GM06990 (cell line): ENCODE data around the gene GUCA1A.
"Not testable (repeated sequence)": the region's sequence is repeated elsewhere in the genome, so short reads cannot be mapped to it uniquely, and the experiment has no call there.

Source experiments
- DNase-seq: peaks from one replicate; pipeline ENCODE4 v3.0.0-alpha.2; 2011; ENCODE audit not compliant: insufficient read length; ENCODE audit errors: extremely low read depth
- H3K27me3 ChIP-seq: replicated peaks from 2 replicates; pipeline ENCODE4 v1.6.0; 2011; ENCODE audit warnings: low read length; ENCODE audit not compliant: control insufficient read depth, insufficient read depth
- H3K36me3 ChIP-seq: 2 replicates; pipeline ENCODE4 v1.5.1; 2011; ENCODE audit warnings: low read length; ENCODE audit not compliant: control insufficient read depth, insufficient read depth
- H3K4me3 ChIP-seq: replicated peaks from 2 replicates; pipeline ENCODE4 v1.5.1; 2011; ENCODE audit warnings: low read depth, mild to moderate bottlenecking, control low read depth, low read length
- TF ChIP-seq, protein P1 (sequence below): IDR thresholded peaks from 2 replicates; pipeline ENCODE4 v1.5.1; 2011; ENCODE audit warnings: low read length, control low read depth, mild to moderate bottlenecking, inconsistent platforms; ENCODE audit not compliant: insufficient read depth, poor library complexity, severe bottlenecking

GUCA1A gene

DNA sequence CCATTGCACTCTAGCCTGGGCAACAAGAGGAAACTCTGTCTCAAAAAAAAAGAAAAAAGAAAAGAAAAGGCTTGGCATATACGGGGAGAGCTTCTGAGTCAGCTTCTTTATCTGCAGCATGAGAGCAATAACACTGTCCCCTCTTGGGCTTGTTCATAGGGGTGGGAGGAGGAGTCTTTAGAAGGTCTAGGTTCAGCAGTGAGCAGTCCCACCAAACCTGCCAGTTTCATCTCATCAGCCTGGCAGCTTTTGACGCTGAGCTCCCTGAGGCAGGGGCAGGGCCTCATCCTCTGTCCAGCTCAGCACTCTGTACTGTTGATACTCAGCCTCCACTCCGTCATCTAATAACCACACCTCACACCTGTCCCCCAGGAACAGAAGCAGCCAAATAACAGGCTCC lies 25.1 kb upstream of the GUCA1A start:
- Histone ChIP-seq H3K36me3 (no peaks in the 10 kb centered on the region), H3K27me3 (no peaks in the 10 kb centered on the region; the same call in 1 of the 2 replicates), H3K4me3 (no peak overlapping the region)
- TF ChIP-seq, protein P1, sequence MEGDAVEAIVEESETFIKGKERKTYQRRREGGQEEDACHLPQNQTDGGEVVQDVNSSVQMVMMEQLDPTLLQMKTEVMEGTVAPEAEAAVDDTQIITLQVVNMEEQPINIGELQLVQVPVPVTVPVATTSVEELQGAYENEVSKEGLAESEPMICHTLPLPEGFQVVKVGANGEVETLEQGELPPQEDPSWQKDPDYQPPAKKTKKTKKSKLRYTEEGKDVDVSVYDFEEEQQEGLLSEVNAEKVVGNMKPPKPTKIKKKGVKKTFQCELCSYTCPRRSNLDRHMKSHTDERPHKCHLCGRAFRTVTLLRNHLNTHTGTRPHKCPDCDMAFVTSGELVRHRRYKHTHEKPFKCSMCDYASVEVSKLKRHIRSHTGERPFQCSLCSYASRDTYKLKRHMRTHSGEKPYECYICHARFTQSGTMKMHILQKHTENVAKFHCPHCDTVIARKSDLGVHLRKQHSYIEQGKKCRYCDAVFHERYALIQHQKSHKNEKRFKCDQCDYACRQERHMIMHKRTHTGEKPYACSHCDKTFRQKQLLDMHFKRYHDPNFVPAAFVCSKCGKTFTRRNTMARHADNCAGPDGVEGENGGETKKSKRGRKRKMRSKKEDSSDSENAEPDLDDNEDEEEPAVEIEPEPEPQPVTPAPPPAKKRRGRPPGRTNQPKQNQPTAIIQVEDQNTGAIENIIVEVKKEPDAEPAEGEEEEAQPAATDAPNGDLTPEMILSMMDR: no peak
- no peak for DNase-seq

DNA sequence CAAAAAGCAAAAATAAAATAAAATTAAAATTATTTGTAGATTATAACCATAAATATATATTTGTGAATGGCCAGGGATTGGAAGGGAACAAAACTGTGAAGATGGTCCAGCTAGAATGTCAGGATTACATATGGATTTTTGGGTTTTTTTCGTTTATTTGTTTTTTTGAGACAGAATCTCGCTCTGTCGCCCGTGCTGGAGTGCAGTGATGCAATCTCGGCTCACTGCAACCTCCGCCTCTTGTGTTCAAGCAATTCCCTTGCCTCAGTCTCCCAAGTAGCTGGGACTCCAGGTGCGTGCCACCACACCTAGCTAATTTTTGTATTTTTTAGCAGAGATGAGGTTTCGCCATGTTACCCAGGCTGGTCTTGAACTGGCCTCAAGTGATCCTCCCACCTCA lies 22.9 kb upstream of the GUCA1A start:
- Histone ChIP-seq H3K27me3 (no peaks in the 10 kb centered on the region; the same call in 1 of the 2 replicates), H3K36me3 (no peaks in the 10 kb centered on the region), H3K4me3 (no peak overlapping the region)
- no peak for DNase-seq
- TF ChIP-seq, protein P1: no peak

DNA sequence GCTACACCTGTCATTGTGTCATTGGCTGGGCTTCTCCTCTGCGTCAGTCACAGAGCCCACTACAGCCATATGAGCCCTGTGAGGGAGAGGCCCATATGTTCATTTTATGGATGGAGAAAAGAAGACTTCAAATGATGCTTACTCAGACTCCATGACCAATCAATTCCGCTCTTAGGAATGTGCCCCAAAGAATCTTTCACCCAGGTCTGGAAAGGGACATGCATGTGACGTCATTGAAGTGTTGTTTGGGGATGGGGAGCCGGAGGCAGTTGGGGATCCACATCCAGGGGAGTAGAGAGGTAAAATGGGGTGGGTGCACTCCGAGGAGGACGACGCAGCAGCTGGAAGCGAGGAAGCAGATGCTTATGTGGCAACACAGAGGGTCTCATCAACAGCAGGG lies 21.1 kb upstream of the GUCA1A start:
- TF ChIP-seq, protein P1: no peak
- no peak overlapping the region for H3K4me3 ChIP-seq
- DNase-seq: no peak

DNA sequence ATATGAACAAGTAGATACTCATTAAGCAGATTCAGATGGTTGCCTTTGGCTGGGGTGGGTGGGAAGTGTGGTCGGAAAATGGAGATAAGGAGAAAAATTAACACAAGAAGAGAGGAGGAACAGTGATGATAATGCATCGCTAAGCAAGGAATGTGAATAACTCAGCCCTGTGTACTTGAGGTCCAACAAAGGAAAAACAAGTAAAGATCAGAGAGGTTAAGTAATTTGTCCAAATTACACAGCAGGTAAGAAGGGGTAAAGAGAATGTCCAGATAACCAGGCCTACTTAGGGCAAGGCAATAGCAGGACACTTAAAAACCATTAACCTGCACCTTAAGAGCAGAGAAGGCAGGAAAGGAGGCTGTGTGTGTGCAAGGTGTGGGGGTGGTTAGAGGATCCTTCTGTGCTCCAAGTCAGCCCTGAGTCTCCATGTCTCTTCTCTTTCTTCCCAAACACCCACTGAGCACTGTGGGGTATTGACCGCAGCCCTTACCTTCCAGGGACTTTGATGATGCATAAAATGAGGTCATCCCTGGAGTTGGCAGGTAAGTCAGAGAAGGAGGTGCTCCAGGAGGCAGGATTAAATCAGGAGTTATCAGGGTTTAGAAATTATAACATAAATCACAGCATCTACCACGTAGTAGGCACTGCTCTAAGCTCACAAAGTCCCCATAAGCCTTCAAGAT lies 20.5 kb upstream of the GUCA1A start:
- H3K27me3 ChIP-seq, H3K36me3 ChIP-seq, DNase-seq, H3K4me3 ChIP-seq: not testable (repeated sequence)

More for the DNA sequence above, 21.1 kb upstream of the GUCA1A start:
- Histone ChIP-seq H3K36me3 (no peaks in the 10 kb centered on the region), H3K27me3 (no peaks in the 10 kb centered on the region; the same call in none of the 2 replicates)

DNA sequence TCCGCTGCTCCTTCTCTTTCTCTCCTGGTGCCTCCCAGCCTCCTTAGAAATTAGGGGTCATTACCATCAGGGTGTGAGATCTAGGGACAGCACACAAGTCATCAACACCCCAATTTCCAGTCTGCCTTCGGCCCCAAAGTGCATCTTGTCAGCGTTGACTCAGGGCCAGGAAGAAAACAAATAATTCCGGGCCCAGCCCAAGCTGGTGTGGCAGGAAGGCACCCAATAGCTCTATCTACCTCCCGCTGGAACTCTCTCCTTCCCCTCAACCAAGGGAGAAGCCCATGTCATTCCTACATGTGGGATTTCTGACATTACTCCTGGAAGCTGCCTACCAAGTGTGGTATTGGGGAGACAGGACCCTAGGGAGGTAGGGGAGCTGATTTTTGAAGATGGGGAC lies 19.2 kb upstream of the GUCA1A start:
- no peak overlapping the region for H3K4me3 ChIP-seq

DNA sequence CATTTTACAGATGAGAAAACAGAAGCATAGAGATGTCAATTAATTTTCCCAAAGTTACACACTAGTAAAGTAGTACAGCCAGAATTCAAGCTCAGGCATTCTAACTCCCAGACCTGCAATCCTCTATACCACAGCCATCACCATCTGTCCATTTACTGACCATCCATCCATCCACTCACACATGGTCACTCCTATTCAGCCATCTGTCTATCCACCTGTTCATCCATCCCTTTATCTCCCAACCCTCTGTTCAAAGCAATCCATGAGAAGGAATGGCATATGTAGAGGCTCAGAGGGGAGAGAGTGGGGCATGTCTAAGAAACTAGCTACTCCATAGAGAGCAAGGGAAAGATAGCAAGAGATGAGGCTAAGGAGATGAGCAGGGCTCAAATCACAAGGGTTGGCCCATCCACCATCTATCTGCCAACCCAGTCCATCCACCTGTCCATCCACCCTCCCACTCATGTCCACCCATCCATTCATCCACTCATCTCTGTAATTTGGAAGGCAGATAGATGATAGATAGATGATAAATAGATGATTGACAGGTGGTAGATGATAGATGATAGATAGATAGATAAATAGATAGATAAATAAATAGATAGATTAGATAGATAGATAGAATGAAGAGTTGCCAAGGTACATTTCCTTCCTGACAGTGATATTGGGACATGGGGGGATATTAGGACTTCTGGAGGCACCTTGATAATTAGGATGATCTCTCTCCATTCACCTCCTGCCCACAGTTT lies 18.5 kb upstream of the GUCA1A start:
- DNase-seq: no peak
- Histone ChIP-seq H3K36me3 (no peaks in the 10 kb centered on the region), H3K27me3 (no peaks in the 10 kb centered on the region; the same call in none of the 2 replicates), H3K4me3 (no peak overlapping the region)
- TF ChIP-seq, protein P1: no peak

More for the DNA sequence above, 19.2 kb upstream of the GUCA1A start:
- TF ChIP-seq, protein P1: no peak
- Histone ChIP-seq H3K36me3 (no peaks in the 10 kb centered on the region), H3K27me3 (no peaks in the 10 kb centered on the region; the same call in none of the 2 replicates)
- no peak for DNase-seq
